Hypothalamus (tissue), 51 donors: ENCODE measurements around the gene HOATZ.
A peak's percentile ranks its signal among the peaks of the same experiment; 100 is the strongest.

Experiments used
- DNase-seq, 51 donors: peaks; one replicate each; lab custom pipeline; 2025; lab: John Stamatoyannopoulos, UW

Gene HOATZ

GRCh38 chr11:111514216-111515031, at the start of gene HOATZ:
TSS of gene HOATZ (plus strand) at chr11:111514778. CDS start at chr11:111514785, 7 bp downstream.
- DNase-seq: peak in 14 of 51 donors; percentile 6 to 47 (median 18)

- DNase-seq: no peak
Observed at GRCh38 chr11:111465400-111465799, 49.2 kb upstream of the HOATZ start.

GRCh38 chr11:111466615-111467014, 48.0 kb upstream of the HOATZ start:
- no peak for DNase-seq

GRCh38 chr11:111469200-111469599, 45.4 kb upstream of the HOATZ start:
- DNase-seq: peak in 1 of 51 donors; percentile 13

- no peak for DNase-seq
Observed at GRCh38 chr11:111472228-111472627, 42.4 kb upstream of the HOATZ start.

- DNase-seq: no peak
Observed at GRCh38 chr11:111474432-111474831, 40.1 kb upstream of the HOATZ start.

- peak in 1 of 51 donors; percentile 9 for DNase-seq
Observed at GRCh38 chr11:111476366-111476765, 38.2 kb upstream of the HOATZ start.

- DNase-seq: no peak
Observed at GRCh38 chr11:111476956-111477355, 37.6 kb upstream of the HOATZ start.

- DNase-seq: no peak
Observed at GRCh38 chr11:111477898-111478297, 36.7 kb upstream of the HOATZ start.

- DNase-seq: no peak
Observed at GRCh38 chr11:111479666-111480065, 34.9 kb upstream of the HOATZ start.

- no peak for DNase-seq
Observed at GRCh38 chr11:111483431-111483830, 31.1 kb upstream of the HOATZ start.

- no peak for DNase-seq
Observed at GRCh38 chr11:111490496-111490895, 24.1 kb upstream of the HOATZ start.

- DNase-seq: no peak
Observed at GRCh38 chr11:111494040-111494439, 20.5 kb upstream of the HOATZ start.

- DNase-seq: no peak
Observed at GRCh38 chr11:111499483-111499882, 15.1 kb upstream of the HOATZ start.

GRCh38 chr11:111500481-111500880, 14.1 kb upstream of the HOATZ start:
- no peak for DNase-seq

GRCh38 chr11:111502611-111503010, 12.0 kb upstream of the HOATZ start:
- DNase-seq: no peak

GRCh38 chr11:111510311-111510710, 4.3 kb upstream of the HOATZ start:
- no peak for DNase-seq

GRCh38 chr11:111512296-111513239, 2.0 kb upstream of the HOATZ start, which contains the start of gene BTG4:
TSS of gene BTG4 (minus strand) at chr11:111512386. CDS start at chr11:111498776, 13,610 bp downstream.
- DNase-seq: peak in 10 of 51 donors; percentile 3 to 36 (median 16)

- DNase-seq: no peak
Observed at GRCh38 chr11:111513240-111513605, 1.4 kb upstream of the HOATZ start.

GRCh38 chr11:111515591-111515990, 1.0 kb downstream of the HOATZ start:
- DNase-seq: no peak

GRCh38 chr11:111518668-111519067, 4.1 kb downstream of the HOATZ start:
- no peak for DNase-seq
